GM21723 (cell line): ENCODE data around the gene PSMD11.
"Not testable (repeated sequence)": the region's sequence is repeated elsewhere in the genome, so short reads cannot be mapped to it uniquely, and the experiment has no call there.

Experiments used
- ATAC-seq: cut with Tn5 transposase; IDR thresholded peaks from one replicate; pipeline ENCODE4 v1.9.1; 2021; ENCODE audit warnings: mild to moderate bottlenecking, moderate library complexity; ENCODE audit not compliant: unreplicated experiment

The PSMD11 gene

GRCh38 chr17:32444301-32445073 is at the start of gene PSMD11:
PSMD11 (plus strand) TSS chr17:32444510; CDS start chr17:32444524, 14 bp downstream.
- peak; percentile 92 for ATAC-seq

GRCh38 chr17:32396343-32396742 is 48.0 kb upstream of the PSMD11 start:
- ATAC-seq: no peak

GRCh38 chr17:32398946-32399345 is 45.4 kb upstream of the PSMD11 start:
- ATAC-seq: no peak

- not testable (repeated sequence) for ATAC-seq
Measured at GRCh38 chr17:32410085-32410484, 34.2 kb upstream of the PSMD11 start.

GRCh38 chr17:32426894-32427293 is 17.4 kb upstream of the PSMD11 start:
- ATAC-seq: no peak

DNA sequence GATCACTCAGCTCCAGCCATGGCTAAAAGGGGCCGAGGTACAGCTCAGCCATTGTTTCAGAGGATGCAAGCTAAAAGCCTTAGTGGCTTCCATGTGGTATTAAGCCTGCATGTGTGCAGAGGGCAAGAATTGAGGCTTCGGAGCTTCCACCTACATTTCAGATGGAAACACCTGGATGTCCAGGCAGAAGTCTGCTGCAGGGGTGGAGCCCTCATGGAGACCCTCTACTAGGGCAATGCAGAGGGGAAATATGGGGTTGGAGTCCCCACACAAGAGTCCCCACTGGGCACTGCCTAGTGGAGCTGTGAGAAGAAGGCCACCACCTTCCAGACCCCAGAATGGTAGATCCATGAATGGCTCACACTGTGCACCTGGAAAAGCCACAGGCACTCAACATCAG is 14.7 kb upstream of the PSMD11 start:
- ATAC-seq: no peak

- ATAC-seq: no peak
Measured at GRCh38 chr17:32440722-32441121, 3.6 kb upstream of the PSMD11 start.

DNA sequence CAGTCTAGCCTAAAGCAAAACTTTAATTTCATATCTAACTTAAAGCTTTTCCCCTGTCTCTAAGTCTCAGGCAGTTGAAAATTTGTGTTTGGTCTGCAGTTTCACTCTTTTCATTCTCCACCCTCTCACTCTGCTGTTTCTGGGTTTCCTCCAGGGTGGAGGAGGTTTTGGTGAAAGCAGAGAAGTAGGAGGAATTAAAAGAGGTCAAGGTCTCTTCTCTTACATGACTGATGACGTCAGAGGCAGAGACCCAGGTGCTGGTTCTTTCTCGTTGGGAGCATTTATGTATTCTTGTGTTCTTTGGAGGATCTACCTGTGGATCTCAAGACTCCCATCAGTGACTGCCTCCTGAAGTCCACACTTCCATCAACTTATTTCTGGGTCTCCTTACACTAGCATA is 2.4 kb upstream of the PSMD11 start:
- no peak for ATAC-seq

DNA sequence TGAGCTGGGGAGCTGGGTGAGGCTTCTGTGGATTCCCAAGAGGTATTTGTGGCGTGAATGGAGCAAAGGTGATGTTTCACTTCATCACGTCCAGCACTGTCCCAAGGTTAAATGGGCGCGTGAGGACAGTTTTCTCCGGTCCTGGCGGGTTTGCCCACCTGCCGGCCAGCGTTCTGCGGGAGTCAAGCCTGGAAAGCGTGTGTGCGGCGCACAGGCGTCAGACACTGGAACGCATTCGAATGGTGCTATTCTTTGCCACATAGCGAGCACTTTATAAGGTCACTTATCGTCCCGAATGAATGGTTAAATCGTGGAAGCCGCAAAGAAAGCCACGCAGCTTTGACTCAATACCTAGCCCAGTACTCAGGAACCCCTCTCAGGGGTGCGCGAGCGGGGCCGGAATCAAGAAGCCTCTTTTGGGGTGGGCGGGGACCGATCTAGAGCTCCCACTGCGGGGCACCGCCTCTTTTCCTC is 446 bp upstream of the PSMD11 start:
- ATAC-seq: peak; percentile 8

GRCh38 chr17:32445074-32445415 is 735 bp downstream of the PSMD11 start:
- ATAC-seq: peak; percentile 13

GRCh38 chr17:32445497-32445896 is 1.2 kb downstream of the PSMD11 start:
- ATAC-seq: no peak

GRCh38 chr17:32445971-32446370 is 1.7 kb downstream of the PSMD11 start:
- no peak for ATAC-seq

DNA sequence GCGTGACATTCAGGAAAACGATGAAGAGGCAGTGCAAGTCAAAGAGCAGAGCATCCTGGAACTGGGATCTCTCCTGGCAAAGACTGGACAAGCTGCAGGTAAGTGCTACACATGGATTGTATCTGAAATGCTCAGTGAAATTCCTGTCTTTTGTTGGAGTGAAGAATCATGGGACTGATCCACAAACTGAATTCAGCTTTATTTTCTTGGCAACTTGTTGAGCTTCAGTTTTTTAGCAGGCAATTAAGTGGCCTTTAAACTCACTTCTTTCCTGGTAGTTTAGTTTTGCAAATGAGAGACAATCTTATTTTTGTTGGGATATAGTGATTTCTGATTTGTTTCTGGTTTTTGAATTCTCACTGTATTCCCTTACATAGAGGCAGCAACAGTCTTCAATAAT is 2.6 kb downstream of the PSMD11 start:
- ATAC-seq: no peak

- no peak for ATAC-seq
Measured at GRCh38 chr17:32449963-32450362, 5.7 kb downstream of the PSMD11 start.

- not testable (repeated sequence) for ATAC-seq
Measured at GRCh38 chr17:32450379-32450778, 6.1 kb downstream of the PSMD11 start.

DNA sequence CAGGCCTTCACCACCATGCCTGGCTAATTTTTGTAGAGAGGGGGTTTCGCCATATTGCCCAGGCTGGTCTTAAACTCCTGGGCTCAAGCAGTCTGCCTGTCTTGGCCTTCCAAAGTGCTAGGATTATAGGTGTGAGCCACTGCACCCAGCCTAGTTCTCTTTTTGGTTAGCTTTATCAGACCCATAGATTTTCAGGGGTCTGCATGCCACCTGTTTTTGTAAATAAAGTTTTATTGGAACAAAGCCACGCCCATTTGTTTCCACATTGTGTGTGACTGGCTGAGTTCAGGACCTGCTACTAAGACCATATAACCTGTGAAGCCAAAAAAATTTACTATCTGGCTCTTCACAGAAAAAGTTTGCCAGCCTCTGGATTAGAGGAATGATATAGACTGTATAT is 7.6 kb downstream of the PSMD11 start:
- ATAC-seq: no peak

DNA sequence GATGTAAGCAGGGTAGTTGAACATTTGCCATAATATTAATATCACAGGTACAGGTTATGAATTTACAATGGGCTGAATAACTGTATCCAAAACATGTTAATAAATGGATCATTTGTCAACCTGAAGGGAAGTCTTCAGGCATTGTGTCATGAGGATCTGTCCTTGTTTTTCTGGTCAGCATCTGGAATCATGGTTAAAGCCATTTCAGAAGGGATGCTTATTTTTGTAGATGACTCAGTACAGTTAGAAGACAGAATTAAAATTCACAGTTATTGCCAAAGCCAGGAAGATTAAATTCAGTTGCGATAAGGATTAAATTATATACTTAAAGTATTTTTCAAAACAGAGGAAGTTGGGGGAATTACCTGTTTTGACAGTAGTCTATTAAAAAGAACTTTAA is 8.0 kb downstream of the PSMD11 start:
- no peak for ATAC-seq

DNA sequence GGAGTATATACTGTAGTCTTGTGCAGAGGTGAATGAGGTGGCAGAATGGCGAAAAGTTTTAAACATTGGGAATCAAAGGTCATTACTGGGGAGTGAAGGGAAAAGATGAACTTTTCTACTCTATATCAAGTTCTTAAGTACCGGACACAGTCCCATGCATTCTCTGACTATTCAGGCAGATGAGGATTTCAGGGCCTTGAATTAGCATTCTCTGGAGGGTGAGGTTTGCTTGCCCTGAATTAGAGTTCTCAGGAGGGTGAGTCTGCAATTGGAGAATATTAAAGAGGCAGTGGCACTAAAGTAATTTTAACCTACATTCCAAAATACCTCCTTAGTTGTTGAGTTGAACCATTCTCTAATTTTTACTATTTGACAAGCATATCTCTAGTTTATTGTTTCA is 9.1 kb downstream of the PSMD11 start:
- no peak for ATAC-seq

DNA sequence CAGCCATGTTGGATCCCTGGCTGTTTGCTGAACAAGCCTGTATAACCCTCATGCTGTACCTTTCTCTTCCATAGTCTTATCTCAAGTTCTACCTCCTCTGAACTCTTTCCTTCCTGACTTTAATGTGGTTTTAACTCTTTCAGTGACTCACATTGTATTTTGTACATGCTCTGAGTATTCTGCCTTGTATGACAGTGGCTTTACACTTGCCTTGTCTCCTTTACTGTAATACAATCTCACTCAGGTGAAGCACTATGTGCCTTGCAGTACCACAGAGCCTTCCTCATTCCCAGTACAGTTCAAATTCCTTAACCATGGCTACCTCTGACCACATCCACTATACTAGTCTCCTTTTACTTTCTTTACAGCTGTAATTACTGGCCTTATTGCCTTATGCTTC is 14.1 kb downstream of the PSMD11 start:
- no peak for ATAC-seq

GRCh38 chr17:32460054-32460453 is 15.7 kb downstream of the PSMD11 start:
- no peak for ATAC-seq

- ATAC-seq: no peak
Measured at GRCh38 chr17:32461498-32461852, 17.2 kb downstream of the PSMD11 start.

DNA sequence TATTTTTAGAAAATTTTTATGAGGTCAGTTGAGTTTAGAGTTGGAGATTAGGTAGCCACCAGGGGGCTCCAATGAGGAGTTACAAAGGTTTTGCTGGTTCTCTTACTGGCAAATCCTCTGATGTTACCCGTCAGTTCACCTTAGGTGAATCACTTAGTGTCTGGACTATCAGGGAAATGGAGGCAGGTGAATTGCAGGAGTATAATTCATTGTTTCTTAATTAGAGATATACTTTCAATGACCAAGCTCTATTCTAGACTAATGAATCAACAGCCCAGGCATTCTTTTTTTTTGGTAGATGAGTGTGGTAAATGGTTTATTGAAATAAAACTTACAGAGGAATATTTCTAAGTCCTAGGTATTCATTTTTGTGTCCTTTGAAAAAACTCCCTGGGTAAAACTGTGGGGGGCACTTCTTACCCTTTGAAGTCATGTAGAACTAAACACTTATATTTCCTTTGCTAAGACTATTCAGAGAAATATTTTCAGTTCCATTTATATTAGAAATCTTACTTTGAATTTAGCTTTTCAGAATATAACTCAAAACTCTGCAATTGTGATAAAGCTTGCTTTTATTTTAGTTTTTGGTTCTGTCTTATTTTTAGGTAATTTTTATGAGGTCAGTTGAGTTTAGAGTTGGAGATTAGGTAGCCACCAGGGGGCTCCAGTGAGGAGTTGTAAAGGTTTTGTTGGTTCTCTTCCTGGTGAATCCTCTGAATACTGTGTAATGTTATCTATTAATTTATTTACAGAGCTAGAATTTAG is 17.7 kb downstream of the PSMD11 start:
- ATAC-seq: no peak
